H9 (cell line): ENCODE results near the gene CFAP90. TPM values are rescaled to one million over a fixed set of nuclear protein-coding genes. Genes with fewer than 3 reads are reported as not detected.
A peak's percentile ranks its signal among the peaks of the same experiment; 100 is the strongest.

Experiments
- DNase-seq: peaks from one replicate; pipeline ENCODE4 v3.0.0-alpha.2; 2017
- H2AFZ ChIP-seq: one replicate; pipeline ENCODE4 v1.6.1; 2013; ENCODE audit warnings: mild to moderate bottlenecking, low read length, control low read depth, moderate library complexity
- H2AK5ac ChIP-seq: 2 replicates; pipeline ENCODE4 v1.6.1; 2013; ENCODE audit warnings: low read length, control low read depth, mixed read lengths; ENCODE audit not compliant: insufficient read length
- H2BK120ac ChIP-seq: one replicate; pipeline ENCODE4 v1.6.1; 2013; ENCODE audit warnings: low read depth, mild to moderate bottlenecking, low read length, control low read depth, inconsistent platforms; ENCODE audit not compliant: poor library complexity, severe bottlenecking
- H2BK12ac ChIP-seq: 2 replicates; pipeline ENCODE4 v1.6.1; 2013; ENCODE audit warnings: low read length, control low read depth, mixed read lengths, low read depth; ENCODE audit not compliant: insufficient read length
- H2BK15ac ChIP-seq: 2 replicates; pipeline ENCODE4 v1.6.1; 2013; ENCODE audit warnings: low read depth, low read length, control low read depth
- H2BK20ac ChIP-seq: one replicate; pipeline ENCODE4 v1.6.1; 2013; ENCODE audit warnings: low read depth, mild to moderate bottlenecking, low read length, control low read depth, inconsistent platforms; ENCODE audit not compliant: poor library complexity, severe bottlenecking
- H2BK5ac ChIP-seq: 2 replicates; pipeline ENCODE4 v1.6.1; 2013; ENCODE audit warnings: low read length, control low read depth, mixed read lengths; ENCODE audit not compliant: insufficient read length
- H3K14ac ChIP-seq: 2 replicates; pipeline ENCODE4 v1.6.1; 2013; ENCODE audit warnings: low read length, control low read depth; ENCODE audit not compliant: insufficient read depth
- H3K18ac ChIP-seq: 2 replicates; pipeline ENCODE4 v1.6.1; 2013; ENCODE audit warnings: low read depth, mild to moderate bottlenecking, mixed read lengths, low read length, control low read depth; ENCODE audit not compliant: insufficient read length
- H3K23ac ChIP-seq: 2 replicates; pipeline ENCODE4 v1.6.1; 2013; ENCODE audit warnings: low read length, control low read depth, mixed read lengths, low read depth; ENCODE audit not compliant: insufficient read length
- H3K23me2 ChIP-seq: 2 replicates; pipeline ENCODE4 v1.6.1; 2013; ENCODE audit warnings: low read depth, mild to moderate bottlenecking, mixed read lengths, low read length, control low read depth; ENCODE audit not compliant: insufficient read length, poor library complexity, severe bottlenecking
- H3K27ac ChIP-seq: 2 replicates; pipeline ENCODE4 v1.5.1; 2013; ENCODE audit warnings: low read length, control low read depth, mixed read lengths, low read depth; ENCODE audit not compliant: insufficient read length
- H3K27me3 ChIP-seq: 2 replicates; pipeline ENCODE4 v1.6.1; 2013; ENCODE audit warnings: low read length, control low read depth, inconsistent platforms; ENCODE audit not compliant: insufficient read depth
- H3K4ac ChIP-seq: 2 replicates; pipeline ENCODE4 v1.6.1; 2013; ENCODE audit warnings: low read depth, mild to moderate bottlenecking, control low read depth, inconsistent platforms, low read length, moderate library complexity
- H3K4me1 ChIP-seq: 2 replicates; pipeline ENCODE4 v1.6.1; 2013; ENCODE audit warnings: low read length, control low read depth, inconsistent platforms; ENCODE audit not compliant: insufficient read depth
- H3K4me2 ChIP-seq: 2 replicates; pipeline ENCODE4 v1.6.1; 2013; ENCODE audit warnings: low read length, control low read depth, mixed read lengths; ENCODE audit not compliant: insufficient read length, insufficient read depth
- H3K56ac ChIP-seq: 2 replicates; pipeline ENCODE4 v1.6.1; 2013; ENCODE audit warnings: low read depth, mild to moderate bottlenecking, mixed read lengths, low read length, control low read depth; ENCODE audit not compliant: insufficient read length
- H3K79me1 ChIP-seq: 2 replicates; pipeline ENCODE4 v1.6.1; 2013; ENCODE audit warnings: low read depth, mild to moderate bottlenecking, moderate library complexity, low read length, control low read depth, inconsistent platforms; ENCODE audit not compliant: insufficient read depth, poor library complexity, severe bottlenecking
- H3K79me2 ChIP-seq: 2 replicates; pipeline ENCODE4 v1.6.1; 2013; ENCODE audit warnings: low read length, control low read depth, inconsistent platforms; ENCODE audit not compliant: insufficient read depth
- H3K9ac ChIP-seq: 2 replicates; pipeline ENCODE4 v1.6.1; 2013; ENCODE audit warnings: low read length, control low read depth, mixed read lengths; ENCODE audit not compliant: insufficient read length; ENCODE audit errors: extremely low read depth
- H3K9me3 ChIP-seq: one replicate; pipeline ENCODE4 v1.6.1; 2013; ENCODE audit warnings: low read depth, low read length, inconsistent platforms; ENCODE audit not compliant: control insufficient read depth
- H3T11ph ChIP-seq: one replicate; pipeline ENCODE4 v1.6.1; 2013; ENCODE audit warnings: mild to moderate bottlenecking, low read length, control low read depth, inconsistent platforms
- H4K20me1 ChIP-seq: one replicate; pipeline ENCODE4 v1.6.1; 2013; ENCODE audit not compliant: control insufficient read depth, insufficient read length, insufficient read depth
- H4K5ac ChIP-seq: 2 replicates; pipeline ENCODE4 v1.6.1; 2013; ENCODE audit warnings: low read depth, mild to moderate bottlenecking, mixed read lengths, low read length, control low read depth; ENCODE audit not compliant: insufficient read length
- H4K8ac ChIP-seq: replicated peaks from 2 replicates; pipeline ENCODE4 v1.6.1; 2013; ENCODE audit warnings: low read length, control low read depth, mixed read lengths, low read depth; ENCODE audit not compliant: insufficient read length
- H4K91ac ChIP-seq: 2 replicates; pipeline ENCODE4 v1.6.1; 2013; ENCODE audit warnings: low read depth, mild to moderate bottlenecking, moderate library complexity, mixed read lengths, low read length, control low read depth; ENCODE audit not compliant: insufficient read length
- H3K27ac Mint-ChIP-seq, 3 experiments: 2 replicates in 2 of 3; 3 replicates in 1 of 3; pipeline ENCODE4 v1.8.0; 2020 to 2021; ENCODE audit warnings: mixed read lengths in 3 of 3, mild to moderate bottlenecking in 1 of 3, moderate library complexity in 1 of 3
- H3K27me3 Mint-ChIP-seq: 2 replicates; pipeline ENCODE4 v1.8.0; 2021; ENCODE audit warnings: low read depth, mild to moderate bottlenecking, moderate library complexity, mixed read lengths
- H3K36me3 Mint-ChIP-seq, 3 experiments: 2 replicates in 2 of 3; 3 replicates in 1 of 3; pipeline ENCODE4 v1.8.0; 2020 to 2021; ENCODE audit warnings: low read depth in 3 of 3, mixed read lengths in 3 of 3; ENCODE audit not compliant: insufficient read depth in 1 of 3
- H3K4me1 Mint-ChIP-seq, 2 experiments: 2 replicates each; pipeline ENCODE4 v1.8.0; 2020; ENCODE audit warnings: mixed read lengths in 2 of 2
- H3K4me3 Mint-ChIP-seq, 2 experiments: 2 replicates in 1 of 2; 3 replicates in 1 of 2; pipeline ENCODE4 v1.8.0; 2020 to 2021; ENCODE audit warnings: mild to moderate bottlenecking in 2 of 2, mixed read lengths in 2 of 2, moderate library complexity in 1 of 2
- H3K9me3 Mint-ChIP-seq, 2 experiments: 2 replicates in 1 of 2; 3 replicates in 1 of 2; pipeline ENCODE4 v1.8.0; 2020; ENCODE audit warnings: mild to moderate bottlenecking in 2 of 2, mixed read lengths in 2 of 2, moderate library complexity in 1 of 2
- WGBS: extraction: QIAGEN DNeasy Blood & Tissue Kit; methylation state at CpG from one replicate; pipeline ENCODE4 v1.1.7; 2013; ENCODE audit warnings: missing lambda C conversion rate, low lambda C conversion rate, mixed read lengths; ENCODE audit not compliant: insufficient read length; ENCODE audit errors: extremely low coverage; 5-methylcytosine and 5-hydroxymethylcytosine counted together
- total RNA-seq: library from RNA; stranded (reverse); gene quantifications from 2 replicates; pipeline ENCODE4 v1.2.1, GENCODE V29; 2021
- TF ChIP-seq, protein P1 (sequence below): fragments of 200-600 bp; sonication (generic); conservative IDR thresholded peaks from 3 replicates; pipeline ENCODE4 v1.8.0; 2021; ENCODE audit warnings: antibody characterized with exemption, mild to moderate bottlenecking

The CFAP90 gene
- total RNA-seq, 1 experiment from 2014 or later: 0.44 TPM

DNA sequence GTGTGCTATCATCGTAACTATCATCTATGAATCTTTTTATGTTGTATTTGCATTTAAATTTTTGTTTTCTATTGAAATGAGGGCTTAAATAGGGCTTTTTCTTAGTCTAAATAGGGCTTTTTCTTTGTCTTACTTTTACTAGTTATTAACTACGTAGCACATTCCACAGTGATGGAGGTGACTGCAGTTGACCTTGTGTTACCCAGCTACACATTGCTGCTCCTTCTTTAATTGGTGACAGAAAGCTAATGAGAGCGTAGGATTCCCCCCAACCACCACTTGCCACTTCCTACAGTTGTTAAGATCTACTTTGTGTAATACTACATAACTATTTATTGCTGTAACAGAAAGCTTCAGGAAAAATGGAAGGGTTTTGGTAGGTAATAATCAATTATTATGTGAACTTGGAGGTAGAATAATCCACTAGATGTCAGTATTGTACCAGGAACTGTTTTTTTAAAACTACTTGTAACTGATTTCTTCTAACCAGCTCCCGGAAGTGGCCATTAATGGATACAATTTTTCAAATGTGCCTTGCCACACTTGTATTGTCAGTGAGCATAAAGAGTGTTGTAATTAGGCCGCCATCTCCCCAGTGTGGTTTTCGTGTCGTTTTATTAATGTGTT, 36.0 kb upstream of the CFAP90 start:
- WGBS: no CpG with 5 or more reads among the region's 7 CpGs
- Mint-ChIP-seq H3K36me3 (peaks cover 29 to 75% (median 72%) of the 10 kb centered on the region in 3 experiments), H3K4me3 (no peak overlapping the region), H3K4me1 (no peaks in the 10 kb centered on the region), H3K27ac (no peak overlapping the region), H3K9me3 (no peaks in the 10 kb centered on the region), H3K27me3 (no peaks in the 10 kb centered on the region)
- H3K9me3 ChIP-seq: no peaks in the 10 kb centered on the region
- no peak overlapping the region for H2AK5ac ChIP-seq
- no peaks in the 10 kb centered on the region for H4K20me1 ChIP-seq
- TF ChIP-seq, protein P1, sequence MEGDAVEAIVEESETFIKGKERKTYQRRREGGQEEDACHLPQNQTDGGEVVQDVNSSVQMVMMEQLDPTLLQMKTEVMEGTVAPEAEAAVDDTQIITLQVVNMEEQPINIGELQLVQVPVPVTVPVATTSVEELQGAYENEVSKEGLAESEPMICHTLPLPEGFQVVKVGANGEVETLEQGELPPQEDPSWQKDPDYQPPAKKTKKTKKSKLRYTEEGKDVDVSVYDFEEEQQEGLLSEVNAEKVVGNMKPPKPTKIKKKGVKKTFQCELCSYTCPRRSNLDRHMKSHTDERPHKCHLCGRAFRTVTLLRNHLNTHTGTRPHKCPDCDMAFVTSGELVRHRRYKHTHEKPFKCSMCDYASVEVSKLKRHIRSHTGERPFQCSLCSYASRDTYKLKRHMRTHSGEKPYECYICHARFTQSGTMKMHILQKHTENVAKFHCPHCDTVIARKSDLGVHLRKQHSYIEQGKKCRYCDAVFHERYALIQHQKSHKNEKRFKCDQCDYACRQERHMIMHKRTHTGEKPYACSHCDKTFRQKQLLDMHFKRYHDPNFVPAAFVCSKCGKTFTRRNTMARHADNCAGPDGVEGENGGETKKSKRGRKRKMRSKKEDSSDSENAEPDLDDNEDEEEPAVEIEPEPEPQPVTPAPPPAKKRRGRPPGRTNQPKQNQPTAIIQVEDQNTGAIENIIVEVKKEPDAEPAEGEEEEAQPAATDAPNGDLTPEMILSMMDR: peak; percentile 60
- no peak overlapping the region for H3K4me2 ChIP-seq
- H3K23ac ChIP-seq: no peak overlapping the region
- no peak overlapping the region for H3T11ph ChIP-seq
- H4K5ac ChIP-seq: no peak overlapping the region
- H3K4me1 ChIP-seq: no peaks in the 10 kb centered on the region
- H3K27ac ChIP-seq: no peak overlapping the region
- no peaks in the 10 kb centered on the region for H3K79me2 ChIP-seq
- H3K23me2 ChIP-seq: no peaks in the 10 kb centered on the region
- no peak overlapping the region for H3K56ac ChIP-seq
- H2BK120ac ChIP-seq: no peak overlapping the region
- no peak overlapping the region for H3K4ac ChIP-seq
- H3K79me1 ChIP-seq: peaks cover 2% of the 10 kb centered on the region
- no peak overlapping the region for H2BK15ac ChIP-seq
- no peak overlapping the region for H2BK5ac ChIP-seq
- H3K27me3 ChIP-seq: no peaks in the 10 kb centered on the region
- H2AFZ ChIP-seq: no peak overlapping the region
- no peak overlapping the region for H2BK20ac ChIP-seq
- no peak overlapping the region for H4K8ac ChIP-seq
- no peak overlapping the region for H3K9ac ChIP-seq
- no peak for DNase-seq
- H2BK12ac ChIP-seq: no peak overlapping the region
- H4K91ac ChIP-seq: no peak overlapping the region
- H3K18ac ChIP-seq: no peak overlapping the region
- H3K14ac ChIP-seq: no peak overlapping the region
